ENCODE data around the gene TCAP. TPM values are rescaled to one million over a fixed set of nuclear protein-coding genes. Genes with fewer than 3 reads are reported as not detected.
A peak's percentile ranks its signal among the peaks of the same experiment; 100 is the strongest.

The TCAP gene
- total RNA-seq, 1 donor from 2014 or later = not detected

DNA sequence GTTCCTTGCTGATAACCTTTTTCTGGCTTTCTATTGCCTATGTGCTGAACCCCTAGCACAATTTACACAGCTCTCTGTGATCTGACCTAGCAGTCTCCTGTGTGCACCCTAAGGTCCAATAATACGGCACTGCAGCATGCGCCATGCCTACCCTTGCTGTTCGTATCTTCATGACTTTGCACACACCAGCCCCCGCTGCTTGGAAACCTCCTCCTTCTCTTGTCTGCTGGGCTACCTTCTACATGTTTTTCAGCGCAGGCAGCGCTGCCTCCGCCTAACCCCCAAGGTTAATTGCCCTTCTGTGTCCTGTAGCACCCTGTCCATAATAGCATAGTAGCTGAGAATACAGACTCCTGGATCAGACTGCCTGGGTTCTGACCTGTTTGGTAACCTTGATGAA is 26.8 kb upstream of the TCAP start:
- Histone ChIP-seq H3K27me3 (ENCODE audit: control insufficient read depth, insufficient read depth, low read length) (no peaks in the 10 kb centered on the region), H3K4me3 (ENCODE audit: low read depth, low read length) (no peak overlapping the region), H3K36me3 (ENCODE audit: control insufficient read depth, insufficient read depth, low read length) (no peaks in the 10 kb centered on the region)
- TF ChIP-seq, protein P1, sequence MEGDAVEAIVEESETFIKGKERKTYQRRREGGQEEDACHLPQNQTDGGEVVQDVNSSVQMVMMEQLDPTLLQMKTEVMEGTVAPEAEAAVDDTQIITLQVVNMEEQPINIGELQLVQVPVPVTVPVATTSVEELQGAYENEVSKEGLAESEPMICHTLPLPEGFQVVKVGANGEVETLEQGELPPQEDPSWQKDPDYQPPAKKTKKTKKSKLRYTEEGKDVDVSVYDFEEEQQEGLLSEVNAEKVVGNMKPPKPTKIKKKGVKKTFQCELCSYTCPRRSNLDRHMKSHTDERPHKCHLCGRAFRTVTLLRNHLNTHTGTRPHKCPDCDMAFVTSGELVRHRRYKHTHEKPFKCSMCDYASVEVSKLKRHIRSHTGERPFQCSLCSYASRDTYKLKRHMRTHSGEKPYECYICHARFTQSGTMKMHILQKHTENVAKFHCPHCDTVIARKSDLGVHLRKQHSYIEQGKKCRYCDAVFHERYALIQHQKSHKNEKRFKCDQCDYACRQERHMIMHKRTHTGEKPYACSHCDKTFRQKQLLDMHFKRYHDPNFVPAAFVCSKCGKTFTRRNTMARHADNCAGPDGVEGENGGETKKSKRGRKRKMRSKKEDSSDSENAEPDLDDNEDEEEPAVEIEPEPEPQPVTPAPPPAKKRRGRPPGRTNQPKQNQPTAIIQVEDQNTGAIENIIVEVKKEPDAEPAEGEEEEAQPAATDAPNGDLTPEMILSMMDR (IDR thresholded peaks at IDR 0.05; ENCODE audit: insufficient read depth, low read length, severe bottlenecking) = no peak
- DNase-seq (ENCODE audit: low read depth) (no peak), FAIRE-seq (peak; percentile 18)

DNA sequence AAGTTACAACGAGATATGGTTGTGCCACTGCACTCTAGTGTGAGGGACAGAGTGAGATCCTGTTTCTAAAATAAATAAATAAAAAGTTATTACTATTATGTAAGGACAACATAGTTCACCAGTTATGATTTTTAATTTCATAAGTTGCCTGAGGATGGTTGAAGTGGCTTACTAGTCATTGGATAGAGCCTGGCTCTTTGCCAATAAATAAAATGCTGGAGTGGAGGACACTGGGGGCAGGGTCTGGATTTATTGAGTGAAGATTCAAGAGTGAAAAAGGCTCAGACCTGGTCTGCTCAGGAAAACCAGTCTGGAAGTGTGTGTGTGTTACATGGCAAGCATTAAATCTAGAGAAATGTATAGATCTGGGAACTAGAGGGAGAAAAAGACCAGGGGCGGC is 26.1 kb upstream of the TCAP start:
- Histone ChIP-seq H3K4me3 (ENCODE audit: low read depth, low read length) (no peak overlapping the region), H3K27me3 (ENCODE audit: control insufficient read depth, insufficient read depth, low read length) (no peaks in the 10 kb centered on the region), H3K36me3 (ENCODE audit: control insufficient read depth, insufficient read depth, low read length) (no peaks in the 10 kb centered on the region)
- FAIRE-seq = no peak
- DNase-seq (ENCODE audit: low read depth) = no peak
- TF ChIP-seq, protein P1 (IDR thresholded peaks at IDR 0.05; ENCODE audit: insufficient read depth, low read length, severe bottlenecking) = no peak

DNA sequence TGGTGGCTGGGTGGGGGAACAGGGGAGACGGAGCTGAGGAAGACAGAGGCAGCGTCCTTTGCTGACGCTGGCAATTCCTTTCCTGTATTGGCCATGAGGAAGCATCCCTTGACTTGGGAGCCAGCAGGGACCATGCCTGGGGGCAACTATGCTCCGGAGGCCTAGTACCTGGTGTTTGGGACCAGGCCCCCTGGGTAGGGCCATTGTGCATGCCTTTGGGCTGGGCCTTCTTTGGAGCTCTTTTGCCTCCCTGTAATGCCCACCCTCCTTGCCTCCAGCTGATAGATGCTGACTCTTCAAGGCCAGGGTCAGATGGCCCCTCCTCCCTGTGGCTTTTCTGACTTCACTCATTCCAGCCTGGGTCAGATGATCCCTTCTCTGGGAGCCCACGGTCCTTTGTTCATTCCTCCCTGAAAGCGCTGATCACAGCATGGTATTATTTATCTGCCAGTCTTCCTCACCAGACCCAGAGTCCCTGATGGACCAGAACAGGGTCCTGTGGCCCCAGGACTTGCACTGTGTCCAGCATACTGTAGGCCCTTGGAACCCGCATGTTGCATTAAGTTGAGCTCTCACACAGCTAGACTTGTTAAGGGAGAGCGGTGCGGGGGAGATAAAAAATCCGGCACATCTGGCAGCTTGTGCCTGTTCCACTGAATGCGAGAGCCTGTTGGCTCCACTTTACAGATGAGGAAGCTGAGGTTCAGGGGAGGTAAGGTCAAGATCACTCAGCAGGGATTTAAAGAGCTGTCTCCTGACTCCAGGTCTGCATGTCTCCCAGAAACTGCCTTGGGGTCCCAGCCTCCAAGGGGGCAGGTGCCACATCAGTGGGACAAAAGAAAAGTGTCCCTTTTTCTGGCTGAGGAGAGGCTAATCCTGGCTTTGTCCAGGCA is 25.3 kb upstream of the TCAP start:
- no peak for FAIRE-seq

DNA sequence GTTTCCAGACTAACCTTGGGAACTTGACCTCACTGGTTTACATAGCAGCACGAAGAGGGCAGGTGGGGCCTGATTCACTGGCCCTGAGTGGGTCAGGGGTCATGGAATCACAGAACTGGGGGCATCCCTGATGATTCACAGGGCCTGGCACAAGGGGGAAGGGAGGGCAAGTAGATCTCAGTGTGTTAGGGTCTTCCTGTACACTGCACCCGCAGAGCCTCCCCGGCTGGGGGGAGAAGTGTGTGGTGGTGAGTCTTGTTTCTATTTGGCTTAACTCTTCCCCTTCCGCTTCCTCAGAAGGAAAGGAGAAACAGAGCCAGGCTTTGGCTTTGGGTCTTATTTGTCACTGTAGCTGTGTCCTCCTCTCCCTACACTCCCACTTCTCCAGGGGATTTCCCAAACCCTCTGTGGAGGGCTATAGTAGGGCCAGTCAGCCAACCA is 24.5 kb upstream of the TCAP start:
- no peak for DNase-seq (ENCODE audit: low read depth)
- no peak overlapping the region for H3K4me3 ChIP-seq (ENCODE audit: low read depth, low read length)
- no peaks in the 10 kb centered on the region for H3K36me3 ChIP-seq (ENCODE audit: control insufficient read depth, insufficient read depth, low read length)
- FAIRE-seq = peak; percentile 55
- TF ChIP-seq, protein P1 (IDR thresholded peaks at IDR 0.05; ENCODE audit: insufficient read depth, low read length, severe bottlenecking) = no peak
- no peaks in the 10 kb centered on the region for H3K27me3 ChIP-seq (ENCODE audit: control insufficient read depth, insufficient read depth, low read length)

More for the DNA sequence above, 25.3 kb upstream of the TCAP start:
- Histone ChIP-seq H3K4me3 (ENCODE audit: low read depth, low read length) (no peak overlapping the region), H3K36me3 (ENCODE audit: control insufficient read depth, insufficient read depth, low read length) (no peaks in the 10 kb centered on the region), H3K27me3 (ENCODE audit: control insufficient read depth, insufficient read depth, low read length) (no peaks in the 10 kb centered on the region)
- no peak for DNase-seq (ENCODE audit: low read depth)
- TF ChIP-seq, protein P1 (IDR thresholded peaks at IDR 0.05; ENCODE audit: insufficient read depth, low read length, severe bottlenecking) = no peak

DNA sequence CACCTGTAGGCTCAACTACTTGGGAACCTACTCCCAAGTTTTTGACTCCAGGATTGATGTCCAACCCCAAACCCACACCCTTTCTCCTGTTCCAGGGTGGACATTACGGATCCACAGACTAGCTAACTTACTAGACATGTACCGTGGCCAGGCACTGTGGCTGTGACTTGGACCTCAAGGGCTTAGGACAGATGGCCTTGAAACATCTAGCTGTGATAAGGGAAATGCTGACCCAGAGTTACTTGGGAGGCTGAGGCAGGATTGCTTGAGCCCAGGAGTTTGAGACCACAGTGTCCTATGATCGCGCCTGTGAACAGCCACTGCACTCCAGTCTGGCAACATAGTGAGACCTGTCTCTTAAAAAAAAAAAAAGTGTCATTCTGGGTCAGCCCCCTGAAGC is 24.1 kb upstream of the TCAP start:
- H3K4me3 ChIP-seq (ENCODE audit: low read depth, low read length) = no peak overlapping the region
- no peak for FAIRE-seq

More for the DNA sequence above, 24.1 kb upstream of the TCAP start:
- Histone ChIP-seq H3K27me3 (ENCODE audit: control insufficient read depth, insufficient read depth, low read length) (no peaks in the 10 kb centered on the region), H3K36me3 (ENCODE audit: control insufficient read depth, insufficient read depth, low read length) (no peaks in the 10 kb centered on the region)
- TF ChIP-seq, protein P1 (IDR thresholded peaks at IDR 0.05; ENCODE audit: insufficient read depth, low read length, severe bottlenecking) = no peak
- DNase-seq (ENCODE audit: low read depth) = no peak

All from bronchial epithelial cell (primary cell).